Neuronal stem cell (in vitro differentiated cells): ENCODE measurements around the gene TRMU.

Experiments used
- DNase-seq: peaks from one replicate; pipeline ENCODE4 v3.0.0-alpha.2; 2013; ENCODE audit warnings: low spot score
- H2AFZ ChIP-seq: one replicate; pipeline ENCODE4 v1.6.1; 2013; ENCODE audit warnings: mild to moderate bottlenecking, low read length, inconsistent platforms
- H2AK5ac ChIP-seq: 2 replicates; pipeline ENCODE4 v1.6.1; 2013; ENCODE audit warnings: low read depth, mild to moderate bottlenecking, inconsistent platforms, low read length, moderate library complexity, mixed read lengths
- H2BK120ac ChIP-seq: 2 replicates; pipeline ENCODE4 v1.6.1; 2013; ENCODE audit warnings: low read depth, mild to moderate bottlenecking, inconsistent platforms, low read length, moderate library complexity, mixed read lengths
- H2BK12ac ChIP-seq: one replicate; pipeline ENCODE4 v1.6.1; 2013; ENCODE audit warnings: low read length, inconsistent platforms
- H2BK15ac ChIP-seq: 2 replicates; pipeline ENCODE4 v1.6.1; 2013; ENCODE audit warnings: mild to moderate bottlenecking, low read length, inconsistent platforms, mixed read lengths
- H2BK5ac ChIP-seq: one replicate; pipeline ENCODE4 v1.6.1; 2013; ENCODE audit warnings: inconsistent platforms, mild to moderate bottlenecking, low read length, moderate library complexity
- H3K14ac ChIP-seq: one replicate; pipeline ENCODE4 v1.6.1; 2013; ENCODE audit warnings: low read length, inconsistent platforms
- H3K18ac ChIP-seq: 2 replicates; pipeline ENCODE4 v1.6.1; 2013; ENCODE audit warnings: low read length, inconsistent platforms
- H3K23ac ChIP-seq: 2 replicates; pipeline ENCODE4 v1.6.1; 2013; ENCODE audit warnings: low read depth, mild to moderate bottlenecking, mixed read lengths, low read length, inconsistent platforms; ENCODE audit not compliant: poor library complexity
- H3K27ac ChIP-seq: replicated peaks from 3 replicates; pipeline ENCODE4 v1.5.1; 2013; ENCODE audit warnings: low read length, inconsistent platforms
- H3K27me3 ChIP-seq, 3 experiments: 2 replicates each; pipeline ENCODE4 v1.6.1; 2013; ENCODE audit warnings: low read length in 3 of 3, mild to moderate bottlenecking in 2 of 3, inconsistent platforms in 1 of 3, low read depth in 1 of 3, mixed read lengths in 1 of 3, moderate library complexity in 1 of 3; ENCODE audit not compliant: control insufficient read depth in 3 of 3, insufficient read depth in 3 of 3
- H3K36me3 ChIP-seq, 2 donors: replicated peaks in 1 of 2; 2 replicates each; pipeline ENCODE4 v1.6.1; 2013; ENCODE audit warnings: low read length in 2 of 2; ENCODE audit not compliant: control insufficient read depth in 2 of 2, insufficient read depth in 2 of 2
- H3K4ac ChIP-seq: 2 replicates; pipeline ENCODE4 v1.6.1; 2013; ENCODE audit warnings: inconsistent platforms, mild to moderate bottlenecking, low read length, moderate library complexity
- H3K4me1 ChIP-seq, 2 donors: 1 replicate in 1 of 2; 2 replicates in 1 of 2; pipeline ENCODE4 v1.6.1; 2013; ENCODE audit warnings: low read length in 2 of 2, low read depth in 1 of 2; ENCODE audit not compliant: control insufficient read depth in 2 of 2, insufficient read depth in 1 of 2
- H3K4me2 ChIP-seq: one replicate; pipeline ENCODE4 v1.6.1; 2013; ENCODE audit warnings: mild to moderate bottlenecking, low read length, inconsistent platforms; ENCODE audit not compliant: insufficient read depth, poor library complexity, severe bottlenecking
- H3K4me3 ChIP-seq, 2 donors: 2 replicates each; pipeline ENCODE4 v1.5.1; 2013; ENCODE audit warnings: low read length in 2 of 2, mild to moderate bottlenecking in 2 of 2, inconsistent platforms in 1 of 2, moderate library complexity in 1 of 2
- H3K79me1 ChIP-seq: one replicate; pipeline ENCODE4 v1.6.1; 2013; ENCODE audit warnings: low read depth, mild to moderate bottlenecking, inconsistent platforms, low read length, moderate library complexity
- H3K9ac ChIP-seq: one replicate; pipeline ENCODE4 v1.6.1; 2013; ENCODE audit warnings: mild to moderate bottlenecking, low read depth, low read length, inconsistent platforms; ENCODE audit not compliant: poor library complexity
- H3K9me3 ChIP-seq, 2 donors: replicated peaks in 1 of 2; 2 replicates each; pipeline versions ENCODE3 to v1.6.1; 2013; ENCODE audit warnings: low read length in 2 of 2, mild to moderate bottlenecking in 2 of 2, inconsistent platforms in 1 of 2, low read depth in 1 of 2, mixed read lengths in 1 of 2, moderate library complexity in 1 of 2; ENCODE audit not compliant: control insufficient read depth in 2 of 2, insufficient read depth in 1 of 2
- H4K8ac ChIP-seq: one replicate; pipeline ENCODE4 v1.6.1; 2013; ENCODE audit warnings: low read depth, mild to moderate bottlenecking, inconsistent platforms, low read length, moderate library complexity
- H4K91ac ChIP-seq: one replicate; pipeline ENCODE4 v1.6.1; 2013; ENCODE audit warnings: low read length, low read depth, mild to moderate bottlenecking, inconsistent platforms; ENCODE audit not compliant: poor library complexity
- WGBS, 2 donors: extraction: QIAGEN DNeasy Blood & Tissue Kit; methylation state at CpG; one replicate each; pipeline ENCODE4 v1.1.7; 2013; ENCODE audit warnings: missing lambda C conversion rate in 2 of 2, mixed read lengths in 1 of 2; ENCODE audit not compliant: insufficient read length in 2 of 2, insufficient replicate concordance in 1 of 2; ENCODE audit errors: extremely low coverage in 2 of 2; 5-methylcytosine and 5-hydroxymethylcytosine counted together

Gene TRMU

DNA sequence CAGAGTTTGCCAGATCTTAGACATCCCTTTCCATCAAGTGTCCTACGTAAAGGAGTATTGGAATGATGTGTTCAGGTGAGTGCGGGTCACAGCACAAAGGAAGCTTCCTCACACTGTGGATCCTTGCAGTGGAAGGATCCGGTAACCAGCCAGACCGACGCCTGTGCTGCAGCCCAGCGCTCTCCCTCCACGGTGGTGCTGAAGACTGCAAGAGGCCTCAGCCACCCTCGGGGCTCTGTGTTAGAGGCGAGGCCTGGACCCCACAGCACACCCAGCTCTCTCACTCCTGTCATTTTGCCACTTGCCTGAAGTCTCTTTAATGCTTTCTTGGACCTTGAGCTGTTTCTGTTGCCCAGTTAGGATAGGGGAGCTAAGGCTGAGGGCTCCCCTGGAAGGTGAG is 2.4 kb downstream of the TRMU start:
- Histone ChIP-seq H3K79me1 (peaks cover 3% of the 10 kb centered on the region), H3K36me3 (peaks cover 28 to 62% of the 10 kb centered on the region in 2 donors), H2AFZ (no peak overlapping the region), H3K18ac (no peak overlapping the region), H3K14ac (no peak overlapping the region), H4K91ac (no peak overlapping the region), H3K9me3 (no peaks in the 10 kb centered on the region), H3K4me3 (no peak overlapping the region), H2BK12ac (no peak overlapping the region), H3K9ac (no peak overlapping the region), H2BK5ac (no peak overlapping the region), H2BK15ac (no peak overlapping the region), H3K23ac (no peak overlapping the region), H3K4ac (no peak overlapping the region), H3K27me3 (no peaks in the 10 kb centered on the region), H3K4me1 (peaks cover 5 to 6% of the 10 kb centered on the region in 2 donors), H3K27ac (no peak overlapping the region), H4K8ac (no peak overlapping the region), H2BK120ac (no peak overlapping the region), H3K4me2 (no peak overlapping the region), H2AK5ac (no peak overlapping the region)
- no CpG with 5 or more reads among the region's 9 CpGs for WGBS, 2 donors
- no peak for DNase-seq

DNA sequence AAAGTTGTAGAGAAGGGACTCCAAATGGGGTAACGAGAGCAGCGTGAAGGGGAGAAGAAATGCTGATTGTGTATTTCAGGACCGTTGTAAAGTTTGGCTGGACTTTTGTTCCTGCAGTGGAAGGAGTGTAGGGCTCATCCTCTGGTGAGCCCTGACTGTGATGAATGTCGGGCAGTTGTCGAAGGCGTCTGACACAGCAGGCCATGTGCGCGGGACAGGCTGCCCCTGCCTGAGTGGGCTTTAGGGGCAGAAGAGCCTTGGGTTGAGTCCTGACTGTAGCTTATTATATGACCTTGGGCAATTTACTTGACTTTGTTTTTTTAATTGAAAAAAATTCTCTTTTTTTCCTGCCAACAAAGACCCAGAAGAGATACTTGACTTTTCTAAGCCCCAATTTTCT is 3.1 kb downstream of the TRMU start:
- Histone ChIP-seq H3K36me3 (peaks cover 25 to 62% of the 10 kb centered on the region in 2 donors), H4K8ac (no peak overlapping the region), H3K4ac (no peak overlapping the region), H2AK5ac (no peak overlapping the region), H3K18ac (no peak overlapping the region), H3K4me2 (no peak overlapping the region), H3K23ac (no peak overlapping the region), H2BK120ac (no peak overlapping the region), H3K79me1 (peaks cover 3% of the 10 kb centered on the region), H2AFZ (no peak overlapping the region), H2BK5ac (no peak overlapping the region), H3K9me3 (no peaks in the 10 kb centered on the region), H3K4me3 (no peak overlapping the region), H3K9ac (no peak overlapping the region), H3K27me3 (no peaks in the 10 kb centered on the region), H4K91ac (no peak overlapping the region), H2BK12ac (no peak overlapping the region), H3K27ac (no peak overlapping the region), H3K14ac (no peak overlapping the region), H3K4me1 (peaks cover 6 to 9% of the 10 kb centered on the region in 2 donors), H2BK15ac (no peak overlapping the region)
- no peak for DNase-seq
- no CpG with 5 or more reads among the region's 8 CpGs for WGBS, 2 donors

DNA sequence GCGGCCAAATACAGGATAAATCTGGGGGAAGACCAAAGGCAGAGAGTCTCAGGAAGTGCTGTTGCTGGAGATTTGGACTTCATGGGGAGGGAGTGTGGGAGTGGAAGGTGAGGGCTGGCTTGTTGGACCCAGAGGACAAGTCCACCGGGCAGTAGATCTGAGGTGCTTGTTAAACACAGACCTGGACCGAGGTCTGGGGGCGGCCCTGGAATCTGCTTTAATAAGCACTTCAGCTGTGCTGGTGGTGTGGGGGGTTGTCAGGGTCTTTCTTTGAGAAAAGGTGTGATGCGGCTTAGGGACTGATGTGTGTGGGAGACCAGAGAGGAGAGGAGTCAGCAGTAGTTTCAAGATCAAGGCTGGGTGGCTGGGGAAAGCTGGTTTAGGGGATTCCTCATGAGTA is 4.4 kb downstream of the TRMU start:
- WGBS, 2 donors: no CpG with 5 or more reads among the region's 5 CpGs
- Histone ChIP-seq H3K9ac (no peak overlapping the region), H3K27ac (no peak overlapping the region), H3K9me3 (no peaks in the 10 kb centered on the region), H2BK15ac (no peak overlapping the region), H3K4me3 (no peak overlapping the region), H3K18ac (no peak overlapping the region), H3K23ac (no peak overlapping the region), H3K79me1 (peaks cover 3% of the 10 kb centered on the region), H3K4me1 (peaks cover 6 to 9% of the 10 kb centered on the region in 2 donors), H3K27me3 (no peaks in the 10 kb centered on the region), H2BK120ac (no peak overlapping the region), H4K8ac (no peak overlapping the region), H2BK12ac (no peak overlapping the region), H3K36me3 (peaks cover 35 to 73% of the 10 kb centered on the region in 2 donors), H2AFZ (no peak overlapping the region), H2AK5ac (no peak overlapping the region), H3K4ac (no peak overlapping the region), H3K14ac (no peak overlapping the region), H3K4me2 (no peak overlapping the region), H4K91ac (no peak overlapping the region), H2BK5ac (no peak overlapping the region)
- no peak for DNase-seq

DNA sequence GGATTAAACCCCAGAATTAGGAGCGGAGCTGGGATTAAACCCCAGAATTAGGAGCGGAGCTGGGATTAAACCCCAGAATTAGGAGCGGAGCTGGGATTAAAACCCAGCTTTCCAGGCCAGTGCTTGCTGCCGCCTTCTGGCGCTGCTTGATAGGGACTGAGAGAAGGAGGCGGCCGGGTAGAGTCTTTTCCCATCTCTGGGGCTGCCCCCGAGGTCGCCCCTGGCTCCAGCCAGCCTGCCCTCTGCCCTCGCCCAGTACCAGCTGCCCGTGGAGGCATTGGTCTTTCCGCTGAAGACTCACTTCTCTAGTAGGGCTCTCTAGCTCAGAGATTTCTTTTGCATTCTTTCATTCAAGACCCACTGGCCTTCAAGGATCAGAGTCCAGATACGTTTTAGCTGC is 5.2 kb downstream of the TRMU start:
- Histone ChIP-seq H3K4me1 (peaks cover 6 to 9% of the 10 kb centered on the region in 2 donors), H3K4me2 (no peak overlapping the region), H2BK5ac (no peak overlapping the region), H4K91ac (no peak overlapping the region), H2BK15ac (no peak overlapping the region), H3K4me3 (no peak overlapping the region), H3K79me1 (peaks cover 3% of the 10 kb centered on the region), H3K4ac (no peak overlapping the region), H3K27ac (no peak overlapping the region), H2AFZ (no peak overlapping the region), H3K14ac (no peak overlapping the region), H3K9me3 (no peaks in the 10 kb centered on the region), H3K27me3 (no peaks in the 10 kb centered on the region), H3K36me3 (peaks cover 37 to 80% of the 10 kb centered on the region in 2 donors), H2AK5ac (no peak overlapping the region), H3K23ac (no peak overlapping the region), H3K18ac (no peak overlapping the region), H2BK12ac (no peak overlapping the region), H2BK120ac (no peak overlapping the region), H4K8ac (no peak overlapping the region), H3K9ac (no peak overlapping the region)
- no peak for DNase-seq
- WGBS, 2 donors: no CpG with 5 or more reads among the region's 13 CpGs
